ENCODE measurements around the gene SYPL1.

The SYPL1 gene

GRCh38 chr7:106047184-106047583, 64.9 kb downstream of the SYPL1 start:
- no peak for DNase-seq (ENCODE audit: low read depth)
- TF ChIP-seq CTCF (conservative IDR thresholded peaks at IDR 0.05; ENCODE audit: low read depth, low read length): no peak
- H3K4me3 ChIP-seq (ENCODE audit: low read length): no peak overlapping the region

- no peak overlapping the region for H3K4me3 ChIP-seq (ENCODE audit: low read length)
- DNase-seq (ENCODE audit: low read depth): no peak
- TF ChIP-seq CTCF (conservative IDR thresholded peaks at IDR 0.05; ENCODE audit: low read depth, low read length): no peak
Observed at GRCh38 chr7:106045586-106045985, 66.5 kb downstream of the SYPL1 start.

GRCh38 chr7:106045139-106045538, 67.0 kb downstream of the SYPL1 start:
- H3K4me3 ChIP-seq (ENCODE audit: low read length): no peak overlapping the region
- DNase-seq (ENCODE audit: low read depth): no peak
- no peak for TF ChIP-seq CTCF (conservative IDR thresholded peaks at IDR 0.05; ENCODE audit: low read depth, low read length)

- DNase-seq (ENCODE audit: low read depth): no peak
- no peak overlapping the region for H3K4me3 ChIP-seq (ENCODE audit: low read length)
- no peak for TF ChIP-seq CTCF (conservative IDR thresholded peaks at IDR 0.05; ENCODE audit: low read depth, low read length)
Observed at GRCh38 chr7:106042196-106042611, 69.9 kb downstream of the SYPL1 start.

GRCh38 chr7:106041140-106041717, 70.9 kb downstream of the SYPL1 start:
- no peak overlapping the region for H3K4me3 ChIP-seq (ENCODE audit: low read length)
- no peak for DNase-seq (ENCODE audit: low read depth)
- TF ChIP-seq CTCF (conservative IDR thresholded peaks at IDR 0.05; ENCODE audit: low read depth, low read length): peak; percentile 91

Measured in retinal pigment epithelial cell (primary cell).